NCI-H1436 treated with DMSO at 0.1 percent for 48 hours (cell line): ENCODE results near the gene ARPC1A.

Source experiments
- DNase-seq: peaks from one replicate; lab custom pipeline; 2025; lab: John Stamatoyannopoulos, UW

Gene ARPC1A

DNA sequence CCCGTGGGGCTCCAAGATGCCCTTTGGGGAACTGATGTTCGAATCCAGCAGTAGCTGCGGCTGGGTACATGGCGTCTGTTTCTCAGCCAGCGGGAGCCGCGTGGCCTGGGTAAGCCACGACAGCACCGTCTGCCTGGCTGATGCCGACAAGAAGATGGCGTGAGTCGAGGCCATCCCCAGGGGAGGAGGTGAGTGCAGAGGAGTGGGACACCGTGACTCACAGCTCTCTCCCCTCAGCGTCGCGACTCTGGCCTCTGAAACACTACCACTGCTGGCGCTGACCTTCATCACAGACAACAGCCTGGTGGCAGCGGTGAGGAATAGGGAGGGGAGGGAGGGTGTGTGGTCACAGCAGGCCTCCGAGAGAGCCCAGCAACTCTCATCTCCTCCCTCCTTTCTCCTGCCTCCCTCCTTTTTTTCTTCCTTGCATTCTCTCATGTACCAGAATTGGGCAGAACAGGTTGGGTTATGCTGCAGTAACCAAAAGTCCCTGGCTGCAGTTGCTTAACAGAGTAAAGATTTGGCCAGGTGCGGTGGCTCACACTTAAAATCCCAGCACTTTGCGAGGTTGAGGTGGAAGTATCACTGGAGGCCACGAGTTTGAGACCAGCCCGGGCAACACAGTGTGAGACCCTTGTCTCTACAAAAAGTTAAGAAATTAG lies 65.4 kb downstream of the ARPC1A start:
- no peak for DNase-seq

DNA sequence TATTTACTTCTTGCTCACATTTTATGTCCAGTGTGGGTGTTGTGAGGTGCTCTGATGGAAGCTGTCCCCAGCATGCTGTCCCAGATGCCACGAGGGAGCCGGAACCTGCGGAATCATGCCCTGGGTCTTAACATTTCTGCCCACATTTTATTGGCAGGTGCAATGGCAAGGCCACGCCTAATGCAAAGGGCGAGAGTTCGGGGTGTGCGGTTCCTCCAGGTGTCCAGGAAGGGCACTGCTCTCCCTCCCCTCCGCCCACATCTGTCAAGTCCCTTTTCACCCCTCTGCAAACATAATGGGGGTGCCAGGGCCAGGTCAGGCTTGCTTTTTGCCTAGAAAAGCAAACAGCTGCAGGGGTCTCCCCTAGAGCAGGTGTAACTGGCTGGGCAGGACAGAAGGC lies 66.3 kb downstream of the ARPC1A start:
- DNase-seq, result no peak

GRCh38 chr7:99392659-99393354 lies 67.1 kb downstream of the ARPC1A start:
- no peak for DNase-seq

- DNase-seq, result no peak
Measured at GRCh38 chr7:99393355-99394187, 67.9 kb downstream of the ARPC1A start.

GRCh38 chr7:99394188-99394502 lies 68.4 kb downstream of the ARPC1A start:
- no peak for DNase-seq

GRCh38 chr7:99395616-99396327 lies 70.1 kb downstream of the ARPC1A start:
- no peak for DNase-seq

GRCh38 chr7:99396418-99397296 lies 71.0 kb downstream of the ARPC1A start:
- DNase-seq, result no peak

DNA sequence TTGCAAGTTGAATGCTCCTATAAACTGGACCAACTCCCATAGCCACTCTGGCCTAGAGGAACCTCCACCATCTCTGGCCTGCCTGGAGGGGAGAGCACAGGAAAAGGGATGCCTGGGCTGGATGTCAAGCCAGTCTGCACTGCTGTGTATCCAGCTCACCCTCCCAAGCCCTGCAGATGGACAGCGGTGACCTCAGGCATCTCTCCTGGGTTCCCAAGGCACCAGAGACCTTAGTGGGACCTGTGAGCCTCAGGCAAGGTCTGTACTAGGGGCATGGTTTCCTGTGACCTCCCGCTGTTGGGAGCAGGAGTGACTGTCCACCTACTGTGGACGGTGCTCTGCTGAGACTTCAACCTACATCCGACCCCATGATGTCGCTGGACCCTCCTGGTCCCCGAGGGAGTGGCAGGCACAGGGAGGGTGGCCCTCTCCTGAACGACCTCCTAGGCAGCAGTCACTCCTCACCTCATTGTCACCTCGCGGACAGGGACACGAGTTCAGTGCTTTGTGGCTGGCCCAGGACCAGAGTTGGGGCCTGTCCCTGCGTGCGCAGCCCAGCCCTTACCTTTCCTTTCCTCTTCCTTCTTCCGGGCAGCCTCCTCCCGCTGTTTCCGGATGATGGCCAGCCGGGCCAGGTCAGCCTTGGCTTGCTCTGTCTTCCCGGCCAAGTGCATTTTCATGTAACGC lies 71.7 kb downstream of the ARPC1A start:
- DNase-seq, result no peak

- DNase-seq, result no peak
Measured at GRCh38 chr7:99398891-99399445, 73.3 kb downstream of the ARPC1A start.

- DNase-seq, result no peak
Measured at GRCh38 chr7:99399597-99399996, 73.9 kb downstream of the ARPC1A start.

GRCh38 chr7:99402854-99403253 lies 77.2 kb downstream of the ARPC1A start:
- DNase-seq, result no peak

- DNase-seq, result no peak
Measured at GRCh38 chr7:99403764-99404163, 78.1 kb downstream of the ARPC1A start.

GRCh38 chr7:99404235-99404976 lies 78.7 kb downstream of the ARPC1A start:
- DNase-seq, result no peak

GRCh38 chr7:99404977-99405320 lies 79.3 kb downstream of the ARPC1A start:
- DNase-seq, result no peak

- DNase-seq, result peak; percentile 37
Measured at GRCh38 chr7:99406557-99406956, 80.9 kb downstream of the ARPC1A start.

- DNase-seq, result no peak
Measured at GRCh38 chr7:99407872-99408378, 82.2 kb downstream of the ARPC1A start.

GRCh38 chr7:99408379-99409191 lies 82.9 kb downstream of the ARPC1A start, which contains the start of the genes BUD31 and PDAP1:
Gene BUD31 (plus strand): TSS chr7:99408969. CDS start chr7:99411093, 2,124 bp downstream.
Gene PDAP1 (minus strand): TSS chr7:99408597. CDS start chr7:99408548, 49 bp downstream.
- DNase-seq, result peak; percentile 78

DNA sequence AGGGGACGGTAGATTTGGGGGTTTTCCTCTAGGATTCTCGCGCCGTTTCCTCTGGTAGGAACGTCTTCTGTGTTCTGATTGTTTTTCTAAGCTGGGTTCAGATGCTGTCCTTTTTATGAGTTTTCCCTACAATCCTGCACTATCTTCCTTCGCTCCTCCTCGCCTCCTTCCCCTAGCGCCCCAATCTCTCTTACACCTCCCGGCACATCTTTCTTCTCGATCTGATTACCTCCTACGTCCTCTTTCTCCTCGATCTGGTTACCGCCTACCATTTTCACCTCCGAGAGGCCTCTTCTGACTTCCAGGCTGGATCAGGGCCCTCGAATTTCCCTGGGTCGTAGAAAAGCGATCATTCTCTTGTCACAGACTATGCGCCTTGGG lies 83.5 kb downstream of the ARPC1A start:
- no peak for DNase-seq

DNA sequence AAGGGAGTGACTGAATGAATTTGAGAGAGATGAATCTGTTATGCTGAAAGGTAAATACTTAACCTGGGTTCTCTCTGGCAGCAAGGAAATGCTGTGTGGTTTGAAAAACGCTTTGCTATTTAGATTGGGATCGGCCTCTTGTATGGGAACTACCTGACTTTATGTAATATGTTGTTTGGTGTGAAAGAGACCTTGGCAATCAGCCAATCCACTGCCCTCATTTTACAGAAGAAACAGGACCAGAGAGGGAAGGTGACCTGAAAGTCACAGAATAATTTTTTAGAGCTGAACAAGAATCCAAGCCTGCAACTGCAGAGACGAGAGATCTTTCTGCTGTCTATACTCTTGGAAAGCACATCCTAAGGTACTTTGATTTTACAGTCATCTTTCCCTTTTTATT lies 84.1 kb downstream of the ARPC1A start:
- no peak for DNase-seq
